Bone marrow (tissue), 2 donors: ENCODE results near the gene ASCL4.

Experiments used
- DNase-seq, 2 donors: peaks; one replicate each; lab custom pipeline; 2025; lab: John Stamatoyannopoulos, UW

ASCL4 gene

DNA sequence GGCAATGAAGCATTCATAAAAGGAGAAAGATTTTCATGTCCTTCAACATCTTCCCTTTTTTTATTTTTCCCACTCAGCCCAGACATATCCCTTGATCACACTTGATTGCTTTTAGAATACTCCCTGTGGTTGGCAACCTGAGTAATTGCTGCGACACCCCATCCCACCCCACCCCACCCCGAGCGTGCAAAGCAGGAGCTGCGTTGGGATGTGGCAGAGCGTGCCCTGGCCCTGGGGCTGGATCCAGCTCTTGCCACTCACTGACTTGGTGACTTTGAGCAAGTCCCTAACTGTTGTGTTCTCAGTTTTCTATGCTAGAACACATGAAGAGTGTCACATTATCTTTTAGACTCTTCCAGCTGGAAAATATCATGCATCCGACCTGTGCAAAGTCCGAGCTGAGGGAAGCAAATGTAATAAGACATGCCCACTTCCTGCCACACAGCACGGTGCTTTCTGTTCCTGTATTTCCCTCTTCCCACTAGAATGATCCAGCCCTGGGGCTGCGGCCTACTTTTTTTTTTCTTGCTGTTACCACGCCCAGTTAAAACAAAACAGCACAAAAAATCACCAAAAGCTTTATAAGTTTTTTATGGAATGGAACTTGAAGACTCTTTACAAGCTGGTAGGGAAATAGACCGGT lies 4.0 kb downstream of the ASCL4 start:
- no peak for DNase-seq

DNA sequence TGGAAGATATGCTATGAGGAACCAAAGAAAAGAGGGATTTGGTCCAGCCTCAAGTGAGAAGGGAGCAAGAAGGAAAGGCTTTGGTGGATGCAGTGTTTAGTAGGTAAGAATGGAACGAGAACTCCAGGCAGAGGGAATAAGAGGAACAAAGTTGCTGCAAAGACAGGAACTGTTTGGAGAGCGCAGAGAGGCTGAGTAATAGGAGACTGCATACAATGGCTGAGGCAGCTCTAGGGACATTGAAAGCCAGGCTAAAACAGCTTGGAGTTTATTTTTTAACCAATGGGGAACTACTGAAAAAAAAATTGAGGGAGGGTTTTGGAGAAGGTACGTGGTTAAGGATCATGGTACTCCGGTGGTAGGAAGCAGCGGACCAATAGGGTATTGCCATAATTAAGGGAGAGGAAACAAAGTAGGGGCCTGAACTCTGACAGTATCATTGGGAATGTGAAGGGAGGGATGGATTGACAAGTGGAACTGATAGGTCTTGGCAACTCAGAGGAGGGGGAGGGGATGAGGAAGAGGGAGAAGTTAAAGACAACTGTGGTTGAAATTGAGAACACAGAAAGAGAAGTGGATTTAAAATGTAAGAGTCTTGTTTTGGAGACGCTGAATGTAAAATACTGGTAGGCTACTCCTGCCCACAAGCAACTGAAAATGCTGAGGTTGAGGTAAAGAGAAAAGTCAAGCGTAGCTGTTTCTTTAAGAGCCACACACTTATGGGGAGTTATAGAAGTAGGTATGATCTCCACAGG lies 4.8 kb downstream of the ASCL4 start:
- no peak for DNase-seq

DNA sequence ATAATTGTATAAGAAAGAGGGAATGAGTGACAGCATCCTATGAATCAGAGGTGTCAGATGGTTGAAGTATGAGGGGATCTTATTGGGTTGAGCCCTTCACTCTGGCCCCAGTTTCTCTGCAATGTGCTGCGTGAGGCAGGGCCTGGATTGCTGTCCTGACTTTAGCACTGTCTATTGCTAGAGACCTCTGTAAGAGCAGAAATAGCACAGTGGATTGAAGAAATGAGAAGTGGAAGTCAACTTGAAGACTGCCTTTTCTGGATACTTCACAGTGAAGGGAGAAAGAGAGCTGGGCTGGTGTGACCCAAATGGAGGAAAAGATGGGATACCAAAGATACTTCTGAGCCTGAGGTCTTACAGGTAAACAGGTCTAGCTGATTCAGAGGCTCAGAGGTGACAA lies 5.8 kb downstream of the ASCL4 start:
- no peak for DNase-seq

DNA sequence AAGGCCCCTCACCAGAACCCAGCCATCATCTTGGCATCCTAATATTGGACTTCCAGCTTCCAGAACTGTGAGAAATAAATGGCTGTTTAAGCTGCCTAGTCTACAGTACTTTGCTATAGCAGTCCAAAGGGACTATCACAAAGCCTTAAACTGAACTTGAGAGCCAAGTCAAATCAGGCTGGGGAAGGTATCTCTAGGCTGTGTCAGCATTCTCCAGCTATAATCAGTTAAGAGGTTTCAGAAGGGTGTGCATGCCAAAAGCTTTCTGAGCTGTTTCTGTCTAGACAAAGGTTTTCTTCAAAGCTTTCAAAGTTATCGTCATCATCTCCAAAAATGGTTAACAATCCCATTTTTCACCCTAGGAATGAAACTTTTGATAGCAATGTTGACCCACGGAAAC lies 7.6 kb downstream of the ASCL4 start:
- DNase-seq = no peak

DNA sequence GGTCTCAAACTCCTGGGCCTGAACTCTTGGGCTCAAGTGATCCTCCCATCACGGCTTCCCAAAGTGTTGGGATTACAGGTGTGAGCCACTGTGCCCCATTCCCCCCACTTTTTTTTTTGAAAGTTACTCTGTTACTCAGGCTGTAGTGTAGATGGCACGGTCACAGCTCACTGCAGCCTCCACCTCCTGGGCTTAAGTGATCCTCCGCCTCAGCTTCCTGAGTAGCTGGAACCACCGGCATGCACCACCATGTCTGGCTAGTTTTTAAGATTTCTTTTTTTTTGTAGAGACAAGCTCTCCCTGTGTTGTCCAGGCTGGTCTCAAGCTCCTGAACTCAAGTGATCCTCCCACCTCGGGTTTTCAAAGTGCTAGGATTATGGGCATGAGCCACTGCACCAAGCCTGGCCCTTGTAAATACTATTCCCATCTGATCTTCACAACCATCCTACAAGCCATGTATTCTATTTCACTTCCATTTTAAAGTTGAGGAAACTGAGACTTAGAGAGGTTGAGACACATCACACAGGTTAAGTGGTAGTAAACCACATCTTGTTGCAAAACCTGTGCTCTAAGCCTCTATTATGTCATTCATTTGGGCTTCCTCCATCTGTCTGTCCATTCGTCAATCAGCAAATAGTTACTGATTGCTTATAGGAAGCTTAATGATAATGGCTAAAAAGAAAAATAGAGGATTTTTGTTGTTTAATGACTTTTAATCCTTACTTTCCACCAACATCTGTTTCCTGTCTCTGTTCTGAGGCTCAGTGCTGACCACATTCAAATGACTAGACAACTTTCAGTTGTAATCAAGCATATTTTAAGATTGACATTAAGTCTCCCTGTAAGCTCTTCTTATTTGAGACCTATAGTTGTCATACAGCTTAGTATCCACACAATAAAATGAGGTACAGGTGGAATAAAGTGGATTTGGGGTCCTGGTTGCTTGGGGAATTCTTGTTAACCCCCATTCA lies 9.2 kb downstream of the ASCL4 start:
- peak in 1 of 2 donors; percentile 52 for DNase-seq

DNA sequence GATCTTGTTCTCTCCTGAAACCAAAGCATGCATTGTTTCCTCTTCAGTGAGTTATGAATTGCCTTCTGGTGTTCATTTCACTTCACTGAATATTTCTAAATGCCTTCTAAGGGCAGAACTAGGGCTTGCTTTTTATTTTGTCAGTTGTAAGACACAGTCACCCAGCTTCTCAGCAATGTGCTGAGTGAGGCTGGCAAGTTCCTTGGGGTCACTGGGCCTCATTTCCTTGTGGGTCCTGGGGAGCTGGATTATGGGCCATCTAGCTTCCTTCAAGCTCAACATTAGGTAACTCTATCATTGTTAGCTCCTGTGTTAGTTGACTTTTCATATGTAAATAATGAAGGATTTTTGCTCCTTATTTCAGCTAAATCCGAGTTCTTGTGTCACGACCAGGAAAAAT lies 13.8 kb downstream of the ASCL4 start:
- no peak for DNase-seq

DNA sequence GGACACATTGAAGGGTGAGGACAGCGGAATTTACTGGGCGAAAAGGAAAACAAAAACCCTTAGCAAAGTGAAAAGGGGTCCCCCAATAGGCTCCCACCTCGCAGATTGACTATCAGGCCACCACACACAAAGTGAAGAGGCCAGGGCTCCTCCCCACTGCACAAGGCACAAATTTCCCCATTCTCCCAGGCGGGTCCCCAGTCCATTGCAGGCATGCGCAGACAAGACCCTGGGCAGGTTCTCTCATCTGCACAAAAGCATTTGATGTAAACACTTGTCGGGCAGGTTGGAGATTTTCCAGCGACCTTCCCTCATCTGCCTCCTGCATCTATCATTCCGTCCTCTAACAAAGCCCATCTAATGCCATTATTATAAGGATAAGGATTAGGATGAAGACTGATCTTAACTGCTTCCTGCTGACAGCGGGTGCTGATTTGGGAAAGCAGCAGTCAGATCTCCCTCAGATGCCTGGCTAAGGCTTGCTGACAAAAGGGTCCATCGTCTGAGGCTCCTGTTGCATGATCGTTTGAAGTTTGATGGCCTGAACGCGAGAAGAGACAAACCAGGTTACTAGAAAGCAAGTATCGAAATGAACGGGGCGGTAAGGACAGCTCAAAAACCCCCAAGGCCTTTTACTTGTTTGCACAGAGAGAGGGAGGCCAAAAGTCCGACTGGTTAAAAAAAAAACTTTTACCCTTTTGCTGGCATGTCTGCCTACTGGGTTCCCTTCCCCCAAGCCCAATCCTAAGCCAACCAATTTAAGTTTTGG lies 14.4 kb downstream of the ASCL4 start:
- no peak for DNase-seq

DNA sequence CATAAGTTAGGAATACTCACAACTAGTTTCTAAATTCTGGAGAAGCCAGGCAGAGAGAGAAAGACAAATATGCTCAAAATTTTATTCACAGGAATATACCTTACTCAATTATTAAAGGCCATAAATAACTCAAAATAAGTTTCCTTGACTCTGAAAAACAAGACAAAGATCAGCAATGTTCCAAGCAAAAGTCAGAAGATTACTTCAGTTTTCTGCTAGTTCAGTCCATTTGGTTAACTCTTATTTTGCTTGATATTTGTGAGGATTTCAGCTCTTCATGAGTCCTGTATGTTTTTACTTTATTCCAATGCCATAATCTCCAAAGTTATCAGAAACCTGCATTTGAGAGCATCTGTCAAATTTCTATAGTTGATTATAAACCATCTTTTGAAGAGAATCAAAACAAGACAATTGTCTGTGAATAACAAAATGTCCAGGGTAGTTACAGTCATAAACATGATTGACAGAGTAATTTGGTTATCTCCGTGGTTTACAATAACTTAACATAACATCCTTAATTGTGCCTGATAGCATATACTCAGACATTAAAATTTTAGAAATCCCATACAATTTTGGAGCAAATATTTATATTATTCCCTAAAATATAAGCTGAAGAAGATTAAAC lies 17.1 kb downstream of the ASCL4 start:
- DNase-seq = no peak

DNA sequence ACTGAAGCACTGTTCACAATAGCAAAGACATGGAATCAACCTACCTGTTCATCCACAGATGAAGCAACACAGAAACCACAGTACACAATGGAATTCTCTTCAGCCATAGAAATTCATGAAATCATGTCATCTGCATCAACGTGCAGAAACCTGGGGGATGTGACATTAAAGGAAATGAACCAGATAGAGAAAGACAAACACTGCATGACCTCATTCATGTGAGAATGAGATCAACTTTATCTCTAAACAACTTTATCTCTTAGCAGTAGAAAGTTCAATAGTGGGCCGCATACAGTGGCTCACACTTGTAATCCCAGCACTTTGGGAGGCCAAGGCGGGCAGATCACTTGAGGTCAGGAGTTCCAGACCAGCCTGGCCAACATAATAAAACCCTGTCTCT lies 19.9 kb downstream of the ASCL4 start:
- no peak for DNase-seq

DNA sequence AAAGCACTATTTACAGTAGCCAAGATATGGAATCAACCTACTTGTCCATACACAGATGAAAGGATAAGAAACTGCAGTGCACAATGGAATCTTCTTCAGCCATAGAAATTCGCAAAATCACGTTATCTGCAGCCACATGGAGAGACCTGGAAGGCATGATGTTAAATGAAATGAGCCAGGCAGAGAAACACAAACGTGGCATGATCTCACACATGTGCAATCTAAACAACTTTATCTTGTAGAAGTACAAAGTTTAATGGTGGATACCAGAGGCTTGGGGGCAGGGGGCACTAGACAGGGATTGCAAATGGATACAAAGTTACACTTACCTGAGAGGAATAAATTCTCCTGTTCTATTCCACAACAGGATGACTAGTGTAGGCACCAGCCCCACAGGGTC lies 24.1 kb downstream of the ASCL4 start:
- no peak for DNase-seq

DNA sequence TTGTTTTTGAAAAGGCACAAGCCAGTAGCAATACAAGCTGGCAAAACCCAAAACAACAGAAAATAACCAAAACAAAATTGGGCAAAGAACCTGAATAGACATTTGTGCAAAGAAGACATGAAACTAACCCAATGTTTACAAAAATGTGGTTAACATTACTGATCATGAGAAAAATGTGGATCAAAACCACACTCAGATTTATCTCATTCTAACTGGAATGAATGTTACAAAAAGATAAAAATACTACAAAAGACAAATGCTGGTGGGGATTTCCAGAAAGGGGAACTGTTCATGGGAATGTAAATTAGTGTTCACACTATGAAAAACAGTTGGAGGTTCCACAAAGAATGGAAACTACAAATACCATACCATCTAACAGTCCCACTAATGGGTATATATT lies 26.6 kb downstream of the ASCL4 start:
- no peak for DNase-seq

DNA sequence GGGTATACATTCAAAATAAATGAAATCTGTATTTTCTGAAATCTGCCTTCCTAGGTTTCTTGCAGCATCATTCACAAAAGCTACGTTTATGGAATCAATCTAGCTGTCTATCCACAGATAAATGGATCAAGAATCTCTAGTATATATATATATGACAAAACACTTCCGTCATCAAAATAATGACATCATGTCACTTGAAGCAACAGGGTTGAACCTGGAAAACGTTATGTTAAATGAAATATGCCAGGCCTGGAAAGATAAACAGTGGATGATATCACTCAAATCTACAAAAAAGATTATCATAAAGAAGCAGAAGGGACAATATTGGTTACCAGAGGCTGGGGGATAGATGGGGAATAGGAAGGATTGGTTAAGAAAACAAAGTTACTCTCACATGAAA lies 28.6 kb downstream of the ASCL4 start:
- DNase-seq = no peak

DNA sequence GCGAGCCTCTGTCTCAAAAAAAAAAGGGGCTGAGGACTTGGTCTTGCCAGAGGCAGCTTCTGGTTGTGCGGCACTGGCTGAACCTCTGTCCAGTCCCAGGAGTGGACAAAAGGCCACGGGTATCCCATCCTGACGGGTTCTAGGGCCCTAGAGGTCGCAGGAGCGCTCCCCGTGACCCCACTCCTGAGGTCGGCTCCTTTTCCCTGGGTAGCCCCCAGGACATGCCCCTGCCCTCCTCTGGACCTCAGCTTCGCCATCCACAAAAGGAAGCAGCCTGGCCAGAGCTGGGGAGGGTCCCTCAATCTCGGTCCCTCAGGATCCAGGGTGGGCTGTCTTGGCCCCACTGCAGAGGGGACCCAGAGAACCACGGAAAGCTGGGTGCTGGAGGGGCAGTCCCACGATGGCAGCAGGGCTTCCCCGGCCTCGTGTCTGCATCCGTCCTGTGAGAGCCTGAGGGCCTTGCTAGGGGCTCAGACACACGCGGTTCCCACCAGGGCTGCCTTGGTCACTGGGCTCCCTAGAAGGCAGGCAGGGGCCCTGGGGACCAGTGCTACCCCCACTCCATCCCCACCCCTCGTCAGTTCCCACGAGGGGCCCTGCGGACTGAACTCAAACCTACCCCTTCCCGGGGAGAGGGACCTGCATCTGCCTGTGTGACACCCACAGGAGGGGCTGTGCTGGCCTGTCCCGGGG lies 31.1 kb downstream of the ASCL4 start:
- no peak for DNase-seq

DNA sequence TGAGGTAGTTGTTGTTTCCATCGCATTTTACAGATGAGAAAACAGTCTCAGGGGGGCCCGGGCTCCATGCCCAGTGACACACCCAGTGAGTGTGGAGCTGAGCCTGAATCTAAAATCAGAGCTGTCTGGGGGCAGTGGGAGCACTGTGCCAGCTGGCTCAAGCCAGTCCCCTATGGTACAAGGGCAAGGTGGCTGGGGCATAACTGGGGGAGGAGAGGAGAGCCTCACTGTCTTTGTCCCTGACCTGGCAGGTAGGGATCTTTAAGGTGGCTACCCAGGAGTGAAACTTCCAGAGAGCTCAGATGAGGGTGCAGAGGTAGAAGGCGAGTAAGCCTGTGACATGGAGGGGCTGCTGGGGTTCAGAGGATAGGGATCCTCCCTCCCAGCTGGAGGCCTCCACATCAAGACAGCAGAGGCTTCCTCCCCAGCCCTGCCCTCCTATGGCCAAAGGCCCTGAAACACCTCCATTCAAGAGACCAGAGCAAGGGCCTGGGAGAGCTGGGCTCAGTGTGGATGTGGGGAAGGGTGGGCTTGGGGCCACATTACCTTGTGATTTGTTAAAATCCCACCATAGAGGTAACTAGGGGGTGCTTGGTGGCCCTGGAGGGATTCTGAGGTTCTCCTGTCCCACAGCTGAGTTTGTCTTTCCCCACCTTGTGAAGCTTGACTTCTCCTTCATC lies 33.1 kb downstream of the ASCL4 start:
- no peak for DNase-seq

DNA sequence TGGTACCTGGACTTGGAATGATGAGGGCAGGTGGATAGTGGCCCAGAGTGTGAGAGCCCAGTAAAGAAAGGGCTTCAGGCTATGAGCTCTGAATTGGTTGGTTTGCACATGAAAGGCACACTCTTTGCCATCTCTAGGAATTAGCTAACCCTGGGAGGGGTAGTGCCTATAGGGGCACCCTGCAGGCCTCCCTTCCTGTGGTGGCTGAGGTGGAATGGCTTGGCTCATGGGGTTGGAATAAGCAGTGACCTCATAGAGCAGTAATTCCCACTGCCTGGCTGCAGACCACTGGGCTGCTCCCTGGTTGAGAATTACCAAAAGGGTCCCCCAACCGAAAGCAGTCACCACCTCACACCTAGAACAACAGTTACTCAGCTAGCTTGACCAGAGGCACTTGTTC lies 42.7 kb downstream of the ASCL4 start:
- DNase-seq = no peak

DNA sequence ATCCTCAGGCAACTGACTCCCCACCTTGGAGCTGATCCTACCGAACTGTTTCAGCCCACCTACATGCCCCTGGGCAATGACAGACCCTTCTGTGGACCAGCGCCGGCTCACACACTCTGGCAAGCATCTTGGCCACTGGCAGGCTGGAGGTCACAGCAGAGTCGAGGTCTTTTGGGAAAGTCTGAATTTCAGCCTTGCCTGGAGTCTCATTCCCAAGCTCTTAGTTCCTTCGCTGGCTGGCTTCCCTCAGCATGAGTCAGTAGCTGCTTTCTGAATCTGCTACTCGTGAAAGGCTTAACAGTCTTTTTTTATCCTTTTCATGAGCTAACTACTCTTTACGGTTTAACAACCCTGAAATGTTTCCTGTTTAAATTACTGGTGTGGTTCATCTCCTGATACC lies 44.5 kb downstream of the ASCL4 start:
- DNase-seq = no peak

DNA sequence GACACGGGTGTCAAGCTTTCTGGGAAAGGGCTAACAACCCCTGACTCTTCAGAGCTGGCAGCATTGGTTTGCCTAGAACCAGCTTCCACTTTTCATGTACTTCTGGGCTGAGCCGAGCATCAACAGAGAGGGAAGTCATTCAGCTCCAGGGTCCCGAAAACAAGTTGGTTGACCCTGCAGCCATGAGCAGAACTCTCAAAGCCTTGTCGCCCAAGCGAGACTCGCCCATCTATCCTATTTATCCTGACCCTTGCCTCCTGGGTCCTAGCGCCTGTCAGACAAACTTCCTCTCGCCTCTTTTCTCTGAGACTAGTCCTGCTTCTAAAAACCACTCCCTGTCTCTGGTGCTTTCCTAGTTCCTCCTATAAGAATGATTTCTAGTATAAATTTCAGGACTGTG lies 47.9 kb downstream of the ASCL4 start:
- DNase-seq = no peak
